GM12892 (cell line): Measurements from ENCODE around the gene EMB.
"Not testable (repeated sequence)": the region's sequence is repeated elsewhere in the genome, so short reads cannot be mapped to it uniquely, and the experiment has no call there.

Source experiments
- DNase-seq: peaks from one replicate; pipeline ENCODE4 v3.0.0; 2011; ENCODE audit not compliant: insufficient read length
- FAIRE-seq: peaks from 2 replicates; lab custom pipeline; 2011; peaks lifted over from hg19 to GRCh38; lab: Jason Lieb, UNC
- POLR2A ChIP-seq: IDR thresholded peaks from 2 replicates; pipeline ENCODE4 v1.6.1; 2011; ENCODE audit warnings: low read depth, low read length, control low read depth
- POLR2AphosphoS5 ChIP-seq: IDR thresholded peaks from 2 replicates; pipeline ENCODE4 v1.6.1; 2011; ENCODE audit warnings: low read depth, low read length, control low read depth
- TAF1 ChIP-seq: IDR thresholded peaks from 2 replicates; pipeline ENCODE4 v1.6.1; 2011; ENCODE audit warnings: low read depth, mild to moderate bottlenecking, control low read depth, low read length, borderline replicate concordance

EMB gene

DNA sequence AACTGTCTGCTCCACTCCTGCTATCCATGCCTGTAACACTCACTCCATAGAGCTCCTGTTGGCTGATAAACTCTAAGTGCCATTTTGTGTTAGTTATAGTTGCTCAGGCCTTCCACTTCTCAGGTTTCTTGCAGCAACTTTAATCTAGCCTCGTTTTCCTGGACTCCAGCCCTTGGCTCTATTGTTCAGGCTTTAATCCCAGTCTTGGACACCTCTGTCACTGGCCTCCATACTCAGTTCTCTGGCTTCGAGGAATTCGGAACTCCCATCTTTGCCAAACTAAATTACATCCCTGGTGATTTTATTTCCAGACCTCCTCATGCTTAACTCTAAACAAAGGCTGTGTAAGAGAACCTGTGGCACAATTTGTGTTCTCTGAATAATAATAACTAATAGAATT lies 39.8 kb downstream of the EMB start:
- no peak for TF ChIP-seq TAF1
- TF ChIP-seq POLR2A, result no peak
- TF ChIP-seq POLR2AphosphoS5, result no peak
- FAIRE-seq, result no peak
- DNase-seq, result no peak

DNA sequence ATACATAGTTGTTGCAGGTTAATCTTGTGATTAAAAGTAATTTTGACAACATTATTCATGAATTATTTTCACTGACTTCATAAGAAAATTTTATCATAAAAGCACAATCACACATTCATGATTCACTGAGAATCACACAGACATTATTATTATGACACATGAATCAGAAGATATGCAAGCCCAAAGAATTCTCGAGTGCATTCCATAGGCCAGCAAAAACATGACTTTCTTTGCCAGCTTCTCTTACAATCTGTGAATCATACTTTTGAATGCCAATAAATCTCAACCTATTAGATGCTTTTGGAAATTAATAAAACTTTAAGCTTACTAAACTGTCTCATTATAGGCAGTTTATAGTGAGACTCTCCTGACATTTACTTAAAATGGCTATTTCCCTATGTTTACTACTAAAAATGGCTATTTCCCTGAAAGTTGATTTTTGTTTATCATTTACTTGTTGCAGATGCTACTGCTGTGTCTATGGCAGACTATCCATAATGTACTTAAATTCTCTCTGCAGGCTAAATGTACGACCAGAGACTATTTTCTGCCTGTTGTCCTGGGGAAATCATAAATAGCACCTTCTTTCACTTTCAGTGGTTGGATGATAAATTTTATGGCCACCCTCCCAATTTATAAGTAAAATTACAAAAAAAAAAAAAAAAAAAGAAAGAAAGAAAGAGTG lies 47.0 kb downstream of the EMB start:
- not testable (repeated sequence) for DNase-seq, FAIRE-seq

DNA sequence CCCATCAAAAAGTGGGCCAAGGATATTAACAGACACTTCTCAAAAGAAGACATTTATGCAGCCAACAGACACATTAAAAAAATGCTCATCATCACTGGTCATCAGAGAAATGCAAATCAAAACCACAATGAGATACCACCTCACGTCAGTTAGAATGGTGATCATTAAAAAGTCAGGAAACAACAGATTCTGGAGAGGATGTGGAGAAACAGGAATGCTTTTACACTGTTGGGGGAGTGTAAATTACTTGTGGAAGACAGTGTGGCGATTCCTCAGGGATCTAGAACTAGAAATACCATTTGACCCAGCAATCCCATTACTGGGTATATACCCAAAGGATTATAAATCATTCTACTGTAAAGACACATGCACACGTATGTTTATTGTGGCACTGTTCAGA lies 48.8 kb downstream of the EMB start:
- not testable (repeated sequence) for DNase-seq, FAIRE-seq

DNA sequence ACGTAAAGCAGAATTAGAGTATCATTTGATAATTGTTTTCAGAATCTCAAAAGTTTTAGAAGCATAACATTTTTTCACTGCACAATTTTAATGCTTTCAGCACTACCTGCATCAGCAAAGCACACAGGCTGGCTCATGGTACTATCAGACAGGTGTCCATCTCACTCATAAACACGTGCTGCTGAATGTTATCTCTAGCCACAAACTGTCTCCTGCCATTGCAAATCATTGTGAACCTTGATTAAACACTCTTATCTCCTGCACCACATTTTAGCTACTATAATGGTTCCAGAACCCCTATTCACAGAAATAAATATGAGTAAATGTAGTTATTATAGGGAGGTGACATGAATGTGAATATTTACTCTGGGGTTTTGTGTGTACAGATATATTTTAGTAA lies 56.7 kb downstream of the EMB start:
- FAIRE-seq, DNase-seq: not testable (repeated sequence)

DNA sequence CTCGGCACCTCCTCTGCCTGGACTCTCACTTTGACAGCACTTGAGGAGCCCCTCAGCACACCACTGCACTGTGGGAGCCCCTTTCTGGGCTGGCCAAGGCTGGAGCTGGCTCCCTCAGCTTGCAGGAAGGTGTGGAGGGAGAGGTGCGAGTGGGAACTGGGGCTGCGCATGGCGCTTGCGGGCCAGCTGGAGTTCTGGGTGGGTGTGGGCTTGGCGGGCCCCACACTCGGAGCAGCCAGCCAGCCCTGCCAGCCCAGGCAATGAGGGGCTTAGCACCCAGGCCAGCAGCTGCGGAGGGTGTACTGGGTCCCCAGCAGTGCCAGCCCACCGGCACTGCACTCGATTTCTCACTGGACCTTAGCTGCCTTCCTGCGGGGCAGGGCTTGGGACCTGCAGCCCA lies 64.4 kb downstream of the EMB start:
- not testable (repeated sequence) for DNase-seq, FAIRE-seq

DNA sequence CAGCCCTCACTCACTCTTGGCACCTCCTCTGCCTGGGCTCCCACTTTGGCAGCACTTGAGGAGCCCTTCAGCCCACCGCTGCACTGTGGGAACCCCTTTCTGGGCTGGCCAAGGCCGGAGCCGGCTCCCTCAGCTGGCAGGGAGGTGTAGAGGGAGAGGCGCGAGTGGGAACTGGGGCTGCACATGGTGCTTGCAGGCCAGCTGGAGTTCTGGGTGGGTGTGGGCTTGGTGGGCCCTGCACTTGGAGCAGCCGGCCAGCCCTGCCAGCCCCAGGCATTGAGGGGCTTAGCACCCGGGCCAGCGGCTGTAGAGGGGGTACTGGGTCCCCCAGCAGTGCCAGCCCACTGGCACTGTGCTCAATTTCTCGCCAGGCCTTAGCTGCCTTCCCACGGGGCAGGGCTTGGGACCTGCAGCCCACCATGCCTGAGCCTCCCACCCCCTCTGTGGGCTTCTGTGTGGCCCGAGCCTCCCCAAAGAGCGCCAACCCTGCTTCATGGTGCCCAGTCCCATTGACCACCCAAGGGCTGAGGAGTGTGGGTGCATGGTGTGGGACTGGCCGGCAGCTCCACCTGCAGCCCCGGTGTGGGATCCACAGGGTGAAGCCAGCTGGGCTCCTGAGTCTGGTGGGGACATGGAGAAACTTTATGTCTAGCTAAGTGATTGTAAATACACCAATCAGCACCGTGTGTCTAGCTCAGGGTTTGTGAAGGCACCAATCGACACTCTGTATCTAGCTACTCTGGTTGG lies 71.6 kb downstream of the EMB start:
- not testable (repeated sequence) for DNase-seq, FAIRE-seq

DNA sequence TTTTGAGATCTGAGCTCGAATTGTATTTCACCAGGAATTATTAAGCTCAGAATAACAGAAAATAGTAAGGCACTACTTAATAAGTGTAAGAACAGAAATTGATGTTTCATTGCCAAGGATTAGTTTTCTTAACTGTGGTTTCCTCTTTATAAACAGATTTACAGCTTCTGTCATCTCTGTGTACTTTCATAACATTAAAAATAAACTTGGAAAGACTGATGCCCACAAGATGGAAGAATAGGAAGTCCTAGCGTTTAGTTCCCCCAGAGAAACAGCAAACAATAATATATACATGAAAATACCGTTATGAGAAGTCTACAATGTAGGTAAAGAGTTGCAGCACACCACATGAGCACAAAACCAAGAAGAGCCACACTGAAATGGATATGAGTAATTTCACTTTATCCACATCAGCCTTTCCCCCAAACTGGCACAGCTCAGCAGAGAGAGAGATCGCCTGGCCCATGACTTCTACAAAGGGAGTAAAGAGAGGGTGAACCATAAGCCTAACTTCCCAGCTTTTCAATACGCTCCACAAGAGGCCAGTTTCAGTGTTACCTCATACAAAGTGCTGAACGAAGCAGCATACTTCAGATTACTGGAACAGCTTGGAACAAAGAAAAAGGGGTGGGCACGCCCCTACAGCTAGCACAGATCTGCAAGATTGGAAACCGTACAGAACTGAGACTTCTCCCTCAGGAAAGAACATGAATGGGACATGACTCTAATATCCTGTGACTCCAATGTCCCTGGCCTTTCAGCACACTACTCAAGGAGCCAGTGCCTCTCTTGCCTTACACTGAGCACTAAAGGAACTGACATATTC lies 75.4 kb downstream of the EMB start:
- TF ChIP-seq POLR2AphosphoS5 (no peak), POLR2A (no peak), TAF1 (no peak)
- FAIRE-seq (no peak), DNase-seq (no peak)

DNA sequence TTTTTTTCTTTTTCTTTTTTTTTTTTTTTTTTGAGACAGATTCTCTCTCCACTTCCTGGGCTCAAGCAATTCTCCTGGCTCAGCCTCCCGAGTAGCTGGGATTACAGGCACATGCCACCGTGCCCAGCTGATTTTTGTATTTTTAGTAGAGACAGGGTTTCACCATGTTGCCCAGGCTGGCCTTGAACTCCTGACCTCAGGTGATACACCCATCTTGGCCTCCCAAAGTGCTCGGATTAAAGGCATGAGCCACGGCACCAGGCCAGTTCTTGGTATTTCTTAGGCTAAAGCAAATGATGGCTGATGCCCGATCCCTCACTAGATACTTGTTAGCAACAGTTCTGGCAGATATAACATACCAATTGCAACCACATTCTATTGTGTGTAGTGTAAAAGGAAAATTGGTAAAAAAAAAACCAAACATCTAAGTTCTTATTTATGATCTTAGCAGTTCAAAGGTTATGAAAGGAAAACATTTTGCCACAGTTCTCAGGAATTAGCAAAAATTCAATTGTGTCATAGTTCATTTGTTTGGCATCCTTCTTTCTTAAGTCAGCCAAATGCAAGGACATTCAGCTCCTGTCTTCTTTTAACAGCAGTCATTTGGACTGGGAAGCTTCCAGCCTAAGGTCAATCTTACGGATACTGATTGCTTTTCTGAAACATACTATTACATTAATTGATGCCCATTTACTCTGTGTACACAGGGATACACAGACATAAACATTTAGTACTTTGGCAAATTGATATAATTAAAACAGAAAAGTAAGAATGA lies 76.4 kb downstream of the EMB start:
- FAIRE-seq, DNase-seq: not testable (repeated sequence)

DNA sequence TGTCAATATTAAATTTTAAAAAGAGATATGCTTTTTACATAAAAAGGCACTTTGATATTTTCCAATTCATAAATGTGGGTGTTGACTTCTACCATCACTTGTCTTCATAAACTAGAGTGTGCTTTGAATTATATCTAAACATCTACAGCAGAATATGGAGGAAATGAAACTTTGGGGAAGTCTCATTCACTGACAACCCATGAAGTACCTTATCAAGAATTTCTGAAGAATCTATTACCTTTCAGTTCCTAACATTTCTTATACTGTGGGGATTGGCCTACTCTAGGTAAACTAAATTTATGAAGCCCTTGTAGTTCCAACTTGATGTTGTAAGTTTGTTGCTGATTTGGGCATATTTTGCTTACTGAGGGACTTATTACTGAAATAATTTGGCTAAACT lies 81.9 kb downstream of the EMB start:
- no peak for FAIRE-seq
- DNase-seq, result no peak
- TF ChIP-seq TAF1 (no peak), POLR2A (no peak), POLR2AphosphoS5 (no peak)

DNA sequence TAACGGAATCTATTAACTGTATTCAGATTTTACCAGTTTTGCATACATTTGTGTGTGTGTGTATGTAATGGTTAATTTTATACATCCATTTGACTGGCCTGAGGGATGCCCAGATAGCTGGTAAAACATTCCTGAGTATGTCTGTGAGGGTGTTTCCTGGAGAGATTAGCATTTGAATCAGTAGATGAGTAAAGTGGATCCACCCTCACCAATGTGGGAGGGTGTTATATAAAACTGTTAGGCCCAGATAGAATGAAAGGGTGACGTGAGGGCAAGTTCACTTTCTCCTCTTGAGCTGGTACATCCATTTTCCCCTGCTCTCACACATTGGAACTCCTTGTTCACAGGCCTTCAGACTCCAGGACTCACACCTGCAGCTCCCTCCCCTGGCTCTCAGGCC lies 88.7 kb downstream of the EMB start:
- no peak for DNase-seq
- TF ChIP-seq TAF1 (no peak), POLR2AphosphoS5 (no peak)
- FAIRE-seq, result no peak
